NCI-H748 treated with DMSO at 0.1 percent for 48 hours (cell line): Measurements from ENCODE around the gene ASAP2.

ENCODE experiments used
- DNase-seq: peaks from one replicate; lab custom pipeline; 2025; lab: John Stamatoyannopoulos, UW

The ASAP2 gene

DNA sequence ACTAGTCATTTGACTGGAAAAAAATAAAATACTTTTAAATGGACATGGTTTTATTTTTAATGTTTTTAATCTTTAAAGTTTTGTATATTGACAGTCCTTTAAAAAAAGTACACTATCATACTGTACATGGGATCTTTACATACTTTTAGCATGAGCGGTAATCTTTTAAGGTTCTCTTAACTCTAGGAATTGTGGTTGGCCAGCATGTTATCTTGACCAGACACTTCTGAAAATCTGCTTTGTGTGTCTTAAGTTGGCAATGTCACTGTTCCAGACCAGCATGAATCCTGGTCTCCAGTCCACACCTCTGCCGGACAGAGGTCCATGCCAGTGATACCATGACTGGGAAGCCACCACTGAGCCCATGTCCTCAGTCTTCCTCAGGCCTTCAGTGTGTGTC is 199.0 kb downstream of the ASAP2 start:
- no peak for DNase-seq

DNA sequence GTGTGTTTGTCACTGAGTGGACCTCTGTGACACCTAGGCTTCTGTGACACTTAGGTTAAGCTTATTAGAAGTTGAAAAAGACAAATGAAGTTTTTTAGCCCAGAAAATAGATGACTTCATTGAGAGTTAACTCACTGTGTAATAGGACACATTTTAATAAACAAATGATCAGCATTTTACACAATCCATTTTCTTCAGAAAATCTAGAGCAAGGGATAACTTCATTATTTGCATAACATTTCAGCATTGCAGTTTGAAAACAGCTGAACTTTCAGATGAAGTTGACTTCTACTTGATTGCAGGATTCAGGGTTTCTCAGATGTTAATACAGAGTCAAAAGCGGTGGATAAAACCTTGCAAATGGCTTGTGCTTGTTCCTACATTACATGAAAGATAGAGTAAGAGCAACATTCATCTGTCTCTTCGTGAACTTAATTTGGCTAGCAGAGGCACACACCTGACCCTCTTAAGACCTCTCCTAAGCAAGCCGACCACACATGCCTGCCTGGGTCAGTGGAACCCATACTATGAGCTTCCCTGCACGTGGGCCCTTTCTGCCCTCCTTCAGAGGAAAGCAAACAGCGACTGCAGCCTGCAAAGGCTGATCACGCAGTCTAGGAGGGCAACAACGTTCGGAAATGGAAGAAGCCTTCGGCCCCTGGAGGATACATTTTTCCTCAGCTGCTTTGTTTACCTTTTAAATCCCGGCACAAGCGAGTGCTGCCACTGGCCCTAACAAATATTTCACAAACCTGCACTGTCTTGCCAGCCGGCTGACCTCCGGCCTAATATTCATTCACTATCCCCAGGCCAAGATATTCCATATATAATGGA is 200.1 kb downstream of the ASAP2 start:
- DNase-seq, result no peak

GRCh38 chr2:9407363-9407811 is 200.8 kb downstream of the ASAP2 start:
- no peak for DNase-seq

DNA sequence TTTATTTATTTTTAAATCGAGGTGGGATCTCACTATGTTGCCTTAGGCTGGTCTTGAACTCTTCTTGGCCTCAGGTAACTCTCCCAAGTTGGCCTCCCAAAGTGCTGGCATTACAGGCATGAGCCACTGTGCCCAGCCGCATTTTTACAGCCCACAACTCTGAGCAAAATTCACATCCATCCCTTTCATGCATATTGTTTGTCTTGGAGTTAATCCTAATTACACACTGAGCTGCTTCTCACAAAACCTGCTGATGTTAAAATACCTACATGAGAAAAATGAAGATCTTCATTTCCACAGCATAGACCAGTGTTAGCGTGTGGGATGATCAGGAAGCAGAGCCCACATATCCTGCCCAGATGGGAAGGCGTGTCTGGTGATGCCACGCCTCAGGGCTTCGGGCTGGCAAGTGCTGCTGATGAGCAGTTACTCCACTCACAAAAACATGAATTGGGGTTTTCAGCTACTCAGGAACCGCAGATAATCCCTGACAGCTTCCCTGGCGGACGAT is 202.1 kb downstream of the ASAP2 start:
- no peak for DNase-seq

GRCh38 chr2:9410108-9410507 is 203.5 kb downstream of the ASAP2 start:
- no peak for DNase-seq

- no peak for DNase-seq
Observed at GRCh38 chr2:9412781-9413180, 206.2 kb downstream of the ASAP2 start.

DNA sequence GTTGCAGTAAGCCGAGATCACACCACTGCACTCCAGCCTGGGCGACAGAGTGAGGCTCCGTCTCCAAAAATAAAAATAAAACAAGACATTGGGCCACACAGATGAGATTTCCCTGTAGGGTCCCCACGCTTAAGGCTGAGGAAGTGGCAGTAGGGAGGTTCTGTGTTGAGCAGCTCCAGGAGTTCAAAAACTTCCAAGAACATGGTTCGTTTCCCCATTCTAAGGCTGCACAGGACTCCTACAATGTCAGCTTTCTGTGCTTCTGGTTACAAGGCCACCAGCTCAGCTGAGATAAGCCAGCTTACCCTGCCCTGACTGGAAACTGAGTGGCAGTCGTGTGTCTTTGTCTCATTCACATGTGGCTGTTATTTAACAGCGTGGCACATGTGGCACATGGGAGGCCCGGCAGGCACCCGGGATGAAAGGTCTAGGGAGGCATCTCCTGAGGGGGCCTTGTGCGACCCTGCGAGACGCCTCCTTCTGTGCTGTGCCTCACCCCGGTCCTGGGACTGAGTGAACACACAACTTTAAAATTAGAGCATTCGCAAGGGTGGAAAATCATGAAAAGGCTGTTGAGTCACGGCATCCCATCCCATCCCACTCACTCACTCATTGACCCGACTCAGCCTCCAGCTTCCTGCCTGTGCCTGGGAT is 209.0 kb downstream of the ASAP2 start:
- no peak for DNase-seq

DNA sequence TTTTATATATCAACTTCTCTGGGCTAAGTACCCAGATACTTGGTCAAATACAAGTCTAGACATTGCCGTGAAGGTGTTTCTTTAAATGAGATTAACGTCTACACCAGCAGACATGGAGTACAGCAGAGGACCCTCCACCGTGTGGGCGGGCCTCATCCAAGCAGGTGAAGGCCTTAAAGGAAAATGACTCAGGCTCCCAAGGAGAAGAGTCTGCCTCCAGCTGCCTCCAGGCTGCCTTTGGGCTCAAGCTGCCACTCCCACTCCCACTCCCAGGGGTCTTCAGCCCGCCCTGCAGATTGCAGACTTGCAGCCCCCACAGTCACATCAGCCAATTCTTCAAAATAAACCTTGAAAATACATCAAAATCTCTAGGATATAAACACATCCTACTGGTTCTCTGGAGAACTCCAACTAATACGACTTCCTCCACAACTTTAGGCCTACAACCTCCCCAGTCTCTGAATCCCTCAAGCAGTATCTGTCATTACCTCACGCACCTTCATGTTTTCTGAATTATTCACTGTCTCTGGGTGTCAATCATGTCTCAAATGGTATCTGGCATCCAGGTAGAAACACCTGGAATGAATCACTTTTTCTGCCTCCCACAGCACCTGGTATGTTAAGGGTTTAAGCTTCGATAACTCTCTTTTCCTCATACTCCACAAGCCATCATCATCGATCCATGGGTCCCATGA is 209.8 kb downstream of the ASAP2 start:
- no peak for DNase-seq

DNA sequence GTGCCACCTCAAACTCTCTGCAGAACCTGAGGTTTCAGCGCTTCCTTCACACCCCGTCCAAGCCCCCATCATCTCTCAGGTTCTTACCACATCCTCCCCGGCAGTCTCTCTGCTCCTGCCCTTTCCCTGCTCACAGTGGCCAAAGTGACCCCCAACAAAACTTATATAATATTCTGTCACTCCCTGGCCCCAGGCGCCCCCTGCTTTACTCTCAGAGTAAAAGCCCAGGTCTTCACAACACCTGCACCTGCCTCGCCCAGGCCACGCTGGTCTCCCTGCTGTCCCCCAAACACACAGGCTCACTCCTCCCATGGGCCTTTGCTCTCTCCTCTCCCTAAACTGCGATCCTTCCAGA is 210.3 kb downstream of the ASAP2 start:
- DNase-seq, result no peak

GRCh38 chr2:9417725-9418124 is 211.1 kb downstream of the ASAP2 start:
- no peak for DNase-seq

DNA sequence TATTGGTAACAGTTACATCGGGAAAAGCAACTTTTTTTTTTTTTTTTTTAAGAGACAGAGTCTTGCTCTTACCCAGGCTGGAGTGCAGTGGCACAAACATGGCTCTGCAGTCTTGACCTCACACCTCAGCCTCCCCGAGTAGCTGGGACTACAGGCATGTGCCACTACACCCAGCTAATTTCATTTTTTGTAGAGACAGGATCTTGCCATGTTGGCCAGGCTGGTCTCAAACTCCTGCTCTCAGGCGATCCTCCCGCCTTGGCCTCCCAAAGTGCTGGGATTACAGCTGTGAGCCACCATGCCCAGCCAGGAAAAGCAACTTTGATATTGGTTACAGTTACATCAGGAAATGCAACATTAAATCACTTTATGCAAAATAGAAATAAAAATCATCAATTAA is 212.1 kb downstream of the ASAP2 start:
- no peak for DNase-seq

DNA sequence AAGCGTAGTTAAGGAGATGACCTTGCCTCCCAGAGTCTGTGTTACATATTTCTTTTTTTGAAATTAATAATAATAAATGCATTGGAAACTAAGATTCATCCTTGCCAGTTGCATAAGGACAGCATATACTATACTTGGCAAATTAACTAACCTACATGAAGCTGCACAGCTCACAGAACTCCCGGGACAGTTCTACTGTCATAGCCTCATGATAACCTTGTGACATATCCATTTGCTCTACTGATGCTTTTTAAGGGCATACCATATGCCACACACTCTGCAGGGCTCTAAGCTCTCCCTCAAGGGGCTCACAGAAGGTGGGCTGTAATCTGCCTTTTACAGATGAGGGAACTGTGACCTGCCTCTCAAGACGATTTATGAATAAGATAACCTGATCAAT is 212.9 kb downstream of the ASAP2 start:
- no peak for DNase-seq

- no peak for DNase-seq
Observed at GRCh38 chr2:9420495-9420894, 213.9 kb downstream of the ASAP2 start.

DNA sequence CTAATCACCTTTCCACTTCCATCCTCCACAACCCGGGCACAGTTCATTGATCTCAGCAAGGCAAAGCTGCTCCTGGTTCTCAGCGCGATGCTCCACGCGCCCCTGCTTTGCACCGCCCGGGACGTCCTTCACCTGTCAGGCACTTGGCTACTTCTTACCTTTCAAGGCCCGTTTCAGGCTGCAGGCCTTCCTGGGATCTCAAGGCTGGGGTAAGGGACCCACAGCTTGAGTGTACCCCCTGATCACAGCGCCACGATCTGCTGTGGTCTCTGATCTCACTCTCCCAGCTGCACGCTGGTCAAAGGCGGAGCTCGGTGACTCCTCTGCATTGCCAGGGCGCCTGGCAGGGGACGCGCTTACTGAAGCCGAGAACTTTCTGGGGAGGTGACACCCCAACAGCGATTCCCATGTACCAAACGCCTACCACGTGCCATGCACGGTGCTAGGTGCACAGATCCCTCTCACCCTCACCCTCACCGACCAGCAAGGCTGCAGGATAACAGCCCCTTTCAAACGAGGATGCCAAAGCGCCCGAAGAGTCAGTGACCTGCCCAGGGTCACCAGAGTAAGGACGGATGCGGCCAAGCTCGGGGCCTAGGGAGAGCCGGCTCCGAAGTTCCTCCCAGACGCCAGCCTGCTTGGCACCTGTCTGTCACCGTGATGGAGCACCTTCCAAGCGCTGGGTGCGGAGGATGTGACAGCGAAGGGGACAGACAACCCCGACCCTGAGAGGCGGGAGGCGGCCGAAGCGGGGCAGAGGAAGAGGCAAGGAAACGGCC is 215.9 kb downstream of the ASAP2 start:
- no peak for DNase-seq

- DNase-seq, result peak; percentile 94
Observed at GRCh38 chr2:9423100-9423921, 216.7 kb downstream of the ASAP2 start, which contains the start of the genes CPSF3 and ITGB1BP1. CPSF3 (plus strand) TSS chr2:9423654; CDS start chr2:9423774, 120 bp downstream. ITGB1BP1 (minus strand) TSS chr2:9423528; CDS start chr2:9418697, 4,831 bp downstream.

DNA sequence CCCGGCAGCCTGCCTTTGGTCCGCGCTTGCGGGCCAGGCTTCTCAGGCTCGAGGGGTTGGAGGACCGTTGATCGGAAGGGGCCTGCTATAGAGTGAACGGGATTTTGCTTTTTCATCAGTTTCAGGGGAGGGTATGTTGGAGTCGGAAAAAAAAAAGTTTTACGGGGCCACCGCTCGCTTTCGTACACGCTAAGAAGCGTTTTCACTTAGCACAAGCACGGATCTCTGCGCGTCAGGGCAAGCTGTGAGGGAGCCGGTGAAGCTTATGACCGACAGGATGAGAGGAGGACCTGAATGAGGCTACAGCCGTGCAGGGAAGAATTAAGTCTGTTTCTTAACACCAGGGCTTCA is 217.3 kb downstream of the ASAP2 start:
- no peak for DNase-seq

DNA sequence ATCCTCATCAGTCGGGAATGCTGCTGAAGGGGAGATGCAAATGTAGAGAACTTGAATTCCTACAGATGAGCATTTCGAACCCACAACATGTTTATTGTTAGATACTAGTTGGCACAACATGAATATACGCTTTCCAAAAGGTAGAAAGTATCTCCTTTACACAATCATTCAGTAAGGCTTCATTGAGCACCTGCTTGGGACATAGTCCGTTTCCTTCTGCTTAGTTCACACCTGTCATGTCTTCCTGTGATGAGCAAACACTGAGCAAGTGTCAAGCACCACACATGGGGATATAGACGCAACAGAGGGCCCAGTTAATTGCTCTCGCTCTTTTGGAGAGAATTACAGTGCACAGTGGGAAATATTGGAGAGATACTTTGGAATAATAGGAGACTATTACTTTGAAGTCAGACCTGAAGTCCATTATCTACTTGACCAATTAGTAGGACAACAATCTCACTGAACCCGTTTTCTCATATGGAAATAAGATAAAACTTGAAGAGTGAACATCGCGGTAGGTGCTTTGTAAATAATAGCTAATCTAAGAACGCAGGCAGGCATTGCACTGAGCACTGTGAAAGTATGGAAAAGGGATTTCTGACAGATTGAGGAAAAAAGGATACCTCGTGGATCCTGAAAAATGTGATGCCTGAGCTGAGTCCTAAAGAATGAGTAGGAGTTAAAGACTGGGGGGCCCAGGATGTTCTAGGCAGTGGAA is 218.0 kb downstream of the ASAP2 start:
- peak; percentile 82 for DNase-seq

DNA sequence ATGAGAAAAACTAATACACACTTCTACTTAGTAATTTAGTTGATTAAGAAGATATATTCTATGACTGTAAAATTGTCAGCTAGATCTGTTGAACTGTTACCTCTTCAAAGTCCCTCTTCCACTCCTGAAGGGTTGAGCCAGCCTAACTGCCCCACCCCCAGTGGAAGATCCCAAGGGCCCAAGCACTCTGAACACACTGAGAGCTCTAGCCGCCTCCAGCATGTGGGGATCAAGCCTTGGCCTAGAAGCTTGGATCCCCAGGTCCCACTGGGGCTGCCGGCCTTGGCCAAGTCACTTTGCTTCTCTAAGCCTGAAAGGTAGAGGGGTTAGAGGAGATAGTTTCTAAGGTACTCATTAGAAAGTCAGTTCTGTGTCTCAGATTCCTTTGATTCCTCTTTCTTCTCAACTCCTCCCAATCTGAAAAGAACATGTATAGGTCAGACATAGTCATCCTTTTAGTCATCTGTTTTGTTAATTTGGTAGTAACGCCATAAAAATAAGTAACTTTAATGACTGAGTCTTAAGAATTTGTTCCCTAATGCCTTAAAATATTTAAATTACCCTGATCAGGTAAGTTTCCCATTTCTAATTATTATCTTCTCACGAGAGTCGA is 222.5 kb downstream of the ASAP2 start:
- no peak for DNase-seq

GRCh38 chr2:9430316-9431293 is 224.0 kb downstream of the ASAP2 start:
- no peak for DNase-seq
